Caco-2 (cell line): Measurements from ENCODE around the gene GPR63. TPM values are rescaled to one million over a fixed set of nuclear protein-coding genes. Genes with fewer than 3 reads are reported as not detected.

Source experiments
- BruUV-seq: library from RNA; stranded (reverse); fragments of 400-500 nt; replicated peaks from 2 replicates; lab custom pipeline; 2021; lab: Mats Ljungman, UMichigan
- CTCF ChIA-PET: fragments of 300-600 bp; sonication (Branson Sonifier 250); formaldehyde crosslinking; loops from one replicate; lab custom pipeline; 2022; ENCODE audit warnings: antibody characterized with exemption; lab: Charles Lee
- POLR2A ChIA-PET: fragments of 300-600 bp; sonication (Branson Sonifier 250); formaldehyde crosslinking; loops from one replicate; lab custom pipeline; 2022; ENCODE audit warnings: antibody characterized with exemption; lab: Charles Lee
- DNase-seq, 2 experiments: peaks; one replicate each; pipeline versions ENCODE4 v3.0.0 to v3.0.0-alpha.2; 2020 to 2022
- H3K27me3 ChIP-seq: replicated peaks from 2 replicates; pipeline ENCODE4 v1.6.0; 2011; ENCODE audit warnings: low read length; ENCODE audit not compliant: control insufficient read depth, insufficient read depth
- H3K36me3 ChIP-seq: 2 replicates; pipeline ENCODE4 v1.5.1; 2011; ENCODE audit warnings: low read length; ENCODE audit not compliant: control insufficient read depth, insufficient read depth
- H3K4me1 ChIP-seq: fragments of 250-450 bp; sonication (Bioruptor Pico); 2 replicates; pipeline ENCODE4 v1.5.1; 2020; ENCODE audit warnings: mild to moderate bottlenecking
- H3K4me3 ChIP-seq: 2 replicates; pipeline ENCODE4 v1.5.1; 2011; ENCODE audit warnings: low read depth, mild to moderate bottlenecking, control low read depth, low read length
- H3K9me3 ChIP-seq: fragments of 250-450 bp; sonication (Bioruptor Pico); 2 replicates; pipeline ENCODE4 v1.5.1; 2020; ENCODE audit warnings: mild to moderate bottlenecking, moderate library complexity
- H3K27ac Mint-ChIP-seq: one replicate; pipeline ENCODE4 v1.8.0; 2022; ENCODE audit warnings: mixed read lengths; ENCODE audit not compliant: unreplicated experiment
- H3K27me3 Mint-ChIP-seq: one replicate; pipeline ENCODE4 v1.8.0; 2022; ENCODE audit warnings: mixed read lengths; ENCODE audit not compliant: insufficient read depth, unreplicated experiment
- H3K36me3 Mint-ChIP-seq: one replicate; pipeline ENCODE4 v1.8.0; 2022; ENCODE audit warnings: mild to moderate bottlenecking, mixed read lengths; ENCODE audit not compliant: insufficient read depth, unreplicated experiment
- H3K4me1 Mint-ChIP-seq: one replicate; pipeline ENCODE4 v1.8.0; 2022; ENCODE audit warnings: low read depth, mixed read lengths; ENCODE audit not compliant: unreplicated experiment
- H3K4me3 Mint-ChIP-seq: one replicate; pipeline ENCODE4 v1.8.0; 2022; ENCODE audit warnings: mild to moderate bottlenecking, moderate library complexity, mixed read lengths; ENCODE audit not compliant: unreplicated experiment
- H3K9me3 Mint-ChIP-seq: one replicate; pipeline ENCODE4 v1.8.0; 2022; ENCODE audit warnings: mixed read lengths; ENCODE audit not compliant: unreplicated experiment
- CTCF ChIP-seq, 2 experiments: fragments of 200-600 bp in 1 of 2; IDR thresholded peaks; 1 replicate in 1 of 2; 2 replicates in 1 of 2; pipeline versions ENCODE4 v1.5.1 to v1.8.0; 2011 to 2022; ENCODE audit warnings: antibody characterized with exemption in 1 of 2, control low read depth in 1 of 2, inconsistent platforms in 1 of 2, low read depth in 1 of 2, low read length in 1 of 2, mild to moderate bottlenecking in 1 of 2, moderate library complexity in 1 of 2; ENCODE audit not compliant: insufficient read depth in 1 of 2, severe bottlenecking in 1 of 2, unreplicated experiment in 1 of 2
- intact Hi-C: fragments of 100-400 bp; cut with micrococcal nuclease; formaldehyde crosslinking; loops from one replicate; pipeline ENCODE4 v1.10.0; 2022; ENCODE audit not compliant: unreplicated experiment
- total RNA-seq: library from RNA; stranded (reverse); gene quantifications from 2 replicates; pipeline ENCODE4 v1.2.3, GENCODE V29; 2022

GPR63 gene
- total RNA-seq, 1 experiment from 2014 or later, result 0.11 TPM

- no peaks in the 10 kb centered on the region for H3K27me3 ChIP-seq
- BruUV-seq, result no TSS peak
- POLR2A ChIA-PET, result no interaction called here
- Mint-ChIP-seq H3K4me3 (no peak overlapping the region), H3K27me3 (no peaks in the 10 kb centered on the region), H3K4me1 (no peaks in the 10 kb centered on the region), H3K36me3 (no peaks in the 10 kb centered on the region), H3K9me3 (no peaks in the 10 kb centered on the region), H3K27ac (no peak overlapping the region)
- no peaks in the 10 kb centered on the region for H3K36me3 ChIP-seq
- H3K4me1 ChIP-seq, result no peaks in the 10 kb centered on the region
- H3K4me3 ChIP-seq, result no peak overlapping the region
- DNase-seq, result no peak
- intact Hi-C loops, result no loop called here
- TF ChIP-seq CTCF (IDR thresholded peaks at IDR 0.05; ENCODE audit: insufficient read depth in 1 of 2, low read depth in 1 of 2, low read length in 1 of 2, severe bottlenecking in 1 of 2, unreplicated experiment in 1 of 2), result no peak
- H3K9me3 ChIP-seq, result no peaks in the 10 kb centered on the region
- CTCF ChIA-PET, result no interaction called here
Measured at GRCh38 chr6:96789871-96790270, 47.4 kb downstream of the GPR63 start.

- Histone ChIP-seq H3K4me1 (no peaks in the 10 kb centered on the region), H3K9me3 (no peaks in the 10 kb centered on the region), H3K27me3 (no peaks in the 10 kb centered on the region), H3K4me3 (no peak overlapping the region), H3K36me3 (no peaks in the 10 kb centered on the region)
- Mint-ChIP-seq H3K9me3 (no peaks in the 10 kb centered on the region), H3K4me3 (no peak overlapping the region), H3K36me3 (no peaks in the 10 kb centered on the region), H3K27ac (no peak overlapping the region), H3K4me1 (no peaks in the 10 kb centered on the region), H3K27me3 (no peaks in the 10 kb centered on the region)
- DNase-seq, result no peak
- intact Hi-C loops, result no loop called here
- no peak for TF ChIP-seq CTCF (IDR thresholded peaks at IDR 0.05; ENCODE audit: insufficient read depth in 1 of 2, low read depth in 1 of 2, low read length in 1 of 2, severe bottlenecking in 1 of 2, unreplicated experiment in 1 of 2)
- ChIA-PET CTCF (no interaction called here), POLR2A (no interaction called here)
- no TSS peak for BruUV-seq
Measured at GRCh38 chr6:96787846-96788580, 49.3 kb downstream of the GPR63 start.

GRCh38 chr6:96786336-96786735, 50.9 kb downstream of the GPR63 start:
- intact Hi-C loops, result no loop called here
- Histone ChIP-seq H3K4me3 (no peak overlapping the region), H3K4me1 (no peaks in the 10 kb centered on the region), H3K9me3 (no peaks in the 10 kb centered on the region), H3K36me3 (no peaks in the 10 kb centered on the region), H3K27me3 (no peaks in the 10 kb centered on the region)
- no TSS peak for BruUV-seq
- ChIA-PET POLR2A (no interaction called here), CTCF (no interaction called here)
- DNase-seq, result no peak
- no peak for TF ChIP-seq CTCF (IDR thresholded peaks at IDR 0.05; ENCODE audit: insufficient read depth in 1 of 2, low read depth in 1 of 2, low read length in 1 of 2, severe bottlenecking in 1 of 2, unreplicated experiment in 1 of 2)
- Mint-ChIP-seq H3K9me3 (no peaks in the 10 kb centered on the region), H3K4me3 (no peak overlapping the region), H3K36me3 (no peaks in the 10 kb centered on the region), H3K27ac (no peak overlapping the region), H3K27me3 (peaks cover 2% of the 10 kb centered on the region), H3K4me1 (no peaks in the 10 kb centered on the region)
